PFSK-1 (cell line): ENCODE results near the gene ARID4B.

ENCODE experiments used
- POLR2AphosphoS5 ChIP-seq: IDR thresholded peaks from 2 replicates; pipeline ENCODE4 v1.6.1; 2012; ENCODE audit warnings: low read depth, mild to moderate bottlenecking, control low read depth, low read length, moderate library complexity
- REST ChIP-seq, 2 experiments: IDR thresholded peaks; 2 replicates each; pipeline versions ENCODE4 v1.6.1 to v1.8.0; 2011 to 2012; ENCODE audit warnings: low read depth in 2 of 2, low read length in 2 of 2, control low read depth in 1 of 2, inconsistent platforms in 1 of 2, mild to moderate bottlenecking in 1 of 2, moderate library complexity in 1 of 2; ENCODE audit not compliant: insufficient read depth in 1 of 2
- TAF1 ChIP-seq: IDR thresholded peaks from 2 replicates; pipeline ENCODE4 v1.6.1; 2012; ENCODE audit warnings: low read length, control low read depth, borderline replicate concordance; ENCODE audit not compliant: insufficient read depth

GRCh38 chr1:235368428-235368827 lies 40.4 kb upstream of the ARID4B start:
- TF ChIP-seq POLR2AphosphoS5 (no peak), TAF1 (no peak), REST (IDR thresholded peaks at IDR 0.05; ENCODE audit: insufficient read depth in 1 of 2, low read depth in 2 of 2, low read length in 2 of 2) (no peak)
